LHCN-M2 (cell line): ENCODE measurements around the gene CEND1. TPM values are rescaled to one million over a fixed set of nuclear protein-coding genes. Genes with fewer than 3 reads are reported as not detected.

ENCODE experiments used
- DNase-seq: peaks from one replicate; pipeline ENCODE4 v3.0.0-alpha.2; 2012; ENCODE audit warnings: low read depth
- total RNA-seq: library from RNA; depleted of rRNA; stranded (reverse); fragments of >200 nt; gene quantifications from 2 replicates; pipeline ENCODE4 v1.2.3, GENCODE V29; 2014

Gene CEND1
- total RNA-seq, 1 experiment from 2014 or later = 3.5 TPM

DNA sequence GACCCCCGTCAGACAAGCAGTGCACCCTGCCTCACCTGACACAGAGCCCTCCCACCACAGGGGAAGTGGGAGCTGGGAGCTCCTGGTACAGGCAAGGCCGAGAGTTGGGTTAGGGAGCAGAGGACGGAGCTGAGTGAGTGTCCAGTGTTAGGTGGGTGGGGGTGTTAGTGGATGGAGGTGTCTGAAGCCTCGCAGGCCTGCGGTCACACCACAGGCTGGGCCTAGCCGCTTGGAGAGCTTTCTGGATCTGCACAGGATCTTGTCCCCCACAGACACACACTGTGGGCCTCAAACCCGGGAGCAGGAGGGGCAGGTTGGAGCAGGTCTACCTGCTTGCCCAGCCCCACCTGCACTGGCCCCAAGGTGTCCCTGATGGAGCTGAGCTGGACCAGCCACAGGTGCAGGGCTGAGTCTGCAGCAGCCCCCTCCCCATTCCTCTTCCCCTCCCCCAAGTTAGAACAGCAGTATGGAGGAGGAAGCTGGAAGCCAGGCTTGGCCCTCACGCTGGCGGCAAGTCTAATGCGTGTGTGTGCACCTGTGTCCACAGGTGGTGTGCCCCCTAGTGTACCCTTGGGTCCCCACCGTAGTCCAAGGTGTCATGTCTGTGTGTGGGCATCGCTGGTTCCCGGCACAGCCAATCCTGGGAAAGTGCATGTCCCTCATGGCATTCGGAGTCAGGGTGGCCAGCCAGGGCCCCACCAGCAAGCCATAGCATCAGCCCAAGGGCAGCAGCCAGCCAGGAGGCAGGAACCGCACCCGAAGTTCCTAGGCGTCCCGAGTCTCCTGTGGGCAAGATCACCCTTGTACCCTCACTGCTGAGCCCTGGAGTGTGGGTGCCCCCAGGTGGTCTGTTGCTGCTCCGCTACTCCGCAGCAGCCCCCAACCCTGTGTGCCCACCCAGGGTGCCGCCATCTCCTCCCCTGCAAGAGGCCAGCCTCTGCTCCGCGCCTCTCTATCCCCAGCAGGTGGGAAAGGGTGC, 10.6 kb downstream of the CEND1 start:
- no peak for DNase-seq

DNA sequence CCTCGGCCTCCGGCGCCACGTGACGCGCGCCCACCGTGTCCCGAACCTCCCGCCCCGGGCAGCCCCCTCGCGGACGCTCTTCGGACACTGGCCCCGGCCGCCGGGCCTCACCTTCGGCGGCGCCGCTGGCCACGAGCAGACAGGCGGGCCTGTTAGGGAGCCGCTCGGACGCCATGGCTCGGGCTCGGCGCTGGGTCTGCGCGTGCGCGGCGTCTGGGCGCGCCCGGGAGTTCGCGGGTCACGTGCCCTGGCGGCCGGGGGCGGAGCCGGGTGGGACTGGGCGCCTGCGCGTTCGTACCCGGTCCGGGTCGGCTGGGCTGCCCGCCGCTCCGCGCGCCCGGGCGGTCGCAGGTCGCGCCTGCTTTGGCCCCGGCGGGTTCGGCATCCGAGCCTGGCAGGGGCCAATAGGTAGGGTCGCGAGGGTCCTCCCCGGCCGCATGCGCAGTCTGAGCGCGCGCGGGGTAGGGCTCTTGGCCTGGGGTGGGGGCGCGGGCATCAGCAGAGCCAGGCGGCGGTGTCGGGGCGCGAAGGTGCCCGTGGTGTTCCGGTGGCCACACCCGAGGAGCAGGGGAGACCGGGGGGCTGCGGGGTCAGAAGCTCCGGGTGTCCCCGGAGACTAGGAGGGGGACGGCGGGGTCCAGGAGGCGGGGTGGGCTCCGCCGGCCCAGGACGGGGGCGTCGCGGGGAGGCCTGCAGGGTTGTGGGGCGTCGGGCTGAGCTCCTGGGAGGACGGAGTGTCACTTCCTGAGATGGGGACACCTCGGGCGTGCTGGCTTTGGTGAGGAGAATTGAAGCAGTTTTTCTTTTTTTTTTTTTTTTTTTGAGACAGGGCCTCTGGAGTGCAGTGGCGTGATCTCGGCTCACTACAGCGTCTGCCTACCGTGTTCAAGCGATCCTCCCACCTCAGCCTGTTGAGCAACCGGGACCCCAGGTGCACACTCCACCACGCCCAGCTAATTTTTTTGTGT, 12.3 kb downstream of the CEND1 start, which contains the start of gene GATD1:
Gene GATD1 (minus strand): TSS at position 200 of the 968 bp plus-strand sequence. CDS start 25 bp downstream, at position 175.
- peak; percentile 81 for DNase-seq

DNA sequence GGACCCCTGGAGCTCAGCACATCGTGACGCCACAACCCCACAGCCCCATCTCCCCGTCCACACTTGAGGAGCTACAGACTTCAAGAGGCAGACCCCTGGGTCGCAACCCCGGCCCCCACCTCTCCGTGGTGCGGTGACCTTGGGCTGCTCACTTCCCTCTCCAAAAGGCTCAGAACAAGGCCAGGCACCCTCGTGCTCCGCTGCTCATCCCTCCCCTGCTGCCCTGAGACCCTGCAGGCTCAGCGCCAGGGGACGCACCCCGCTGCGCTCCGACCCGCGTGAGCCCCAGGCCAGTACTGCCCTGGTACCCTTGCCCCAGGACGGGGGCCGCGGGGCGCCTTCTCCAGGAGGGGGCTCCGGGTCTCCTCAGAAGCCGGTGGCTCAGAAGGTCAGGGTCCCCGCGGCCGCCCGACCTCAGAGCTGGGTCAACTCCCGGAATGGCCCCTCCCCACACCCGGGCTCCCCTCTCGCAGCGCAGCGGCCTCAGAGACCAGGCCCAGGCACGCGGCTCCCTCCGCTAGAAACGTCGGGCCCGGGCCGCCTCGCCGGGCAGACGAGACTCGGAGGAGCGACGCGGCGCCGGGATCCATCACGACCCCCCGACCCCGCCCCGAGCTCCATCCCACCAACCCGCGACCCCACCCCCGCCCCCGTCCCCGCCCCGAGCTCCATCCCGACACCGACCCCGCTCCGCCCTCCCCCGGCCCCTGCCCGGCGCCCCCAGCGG, 13.2 kb downstream of the CEND1 start:
- no peak for DNase-seq

DNA sequence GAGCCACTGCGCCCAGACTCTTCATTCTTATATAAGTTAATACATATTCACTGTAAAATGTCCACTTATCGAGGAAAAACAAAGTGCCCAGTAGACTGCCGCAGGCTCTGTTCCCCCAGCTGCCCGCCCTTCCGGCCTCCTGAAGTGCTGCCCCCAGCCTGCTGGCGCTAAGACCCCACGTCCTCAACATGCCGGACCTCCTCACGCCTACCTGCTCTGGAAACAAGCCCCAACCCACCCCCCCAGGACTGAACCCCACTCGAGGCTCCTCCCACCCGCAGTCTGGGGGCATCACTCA, 13.7 kb downstream of the CEND1 start:
- DNase-seq = no peak

DNA sequence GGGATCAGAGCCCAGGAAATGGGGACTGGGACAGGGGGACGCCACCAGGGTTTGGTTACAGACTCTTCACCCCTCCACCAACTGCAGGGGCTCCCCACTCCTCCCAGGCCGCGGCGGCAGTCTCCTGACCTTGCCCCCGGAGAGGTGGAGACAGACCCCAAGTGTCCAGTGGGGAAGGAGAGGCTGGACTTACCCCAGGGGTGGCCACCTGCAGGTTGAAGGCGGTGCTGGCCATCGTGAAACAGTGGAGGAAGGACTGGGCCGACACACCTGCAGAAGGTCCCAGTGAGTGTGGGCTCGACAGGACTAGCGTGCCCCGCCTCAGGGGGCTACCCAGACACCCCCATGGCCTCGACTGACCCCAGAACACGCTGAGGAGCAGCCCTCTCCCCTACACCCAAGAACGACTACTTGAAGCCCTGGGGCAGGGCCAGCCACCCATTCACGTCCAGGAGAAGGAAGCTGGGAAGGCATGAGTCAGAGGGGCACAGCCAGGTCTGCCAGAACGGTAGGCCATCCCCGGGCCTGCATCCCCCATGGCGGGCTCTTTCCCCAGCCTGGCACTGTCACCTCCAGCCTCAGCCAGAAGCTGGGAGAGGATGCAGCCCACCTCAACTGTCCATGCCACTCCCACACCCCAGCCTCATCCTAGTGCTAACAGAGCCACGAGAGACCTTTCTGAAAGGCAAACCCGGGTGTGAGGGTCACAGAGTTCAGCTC, 14.9 kb downstream of the CEND1 start:
- no peak for DNase-seq

DNA sequence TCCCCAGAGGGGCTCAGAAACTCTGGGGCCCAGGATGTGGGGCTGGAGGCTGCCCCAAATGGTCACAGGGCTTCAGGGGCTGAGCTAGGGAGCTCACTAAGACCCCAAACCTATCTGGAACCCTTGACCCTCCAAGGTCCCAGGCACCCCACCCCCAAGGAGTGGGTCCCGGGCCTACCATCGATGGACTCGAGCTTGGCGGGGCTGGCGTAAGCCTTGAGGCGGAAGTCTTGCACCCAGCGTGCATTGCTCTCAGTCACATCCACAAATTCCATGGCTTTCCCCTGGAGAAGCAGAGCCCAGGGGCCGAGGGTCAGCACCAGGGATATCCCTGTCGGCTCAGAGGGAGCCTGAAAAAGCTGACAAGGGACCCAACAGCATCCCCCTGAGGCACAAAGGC, 16.1 kb downstream of the CEND1 start:
- DNase-seq = no peak

DNA sequence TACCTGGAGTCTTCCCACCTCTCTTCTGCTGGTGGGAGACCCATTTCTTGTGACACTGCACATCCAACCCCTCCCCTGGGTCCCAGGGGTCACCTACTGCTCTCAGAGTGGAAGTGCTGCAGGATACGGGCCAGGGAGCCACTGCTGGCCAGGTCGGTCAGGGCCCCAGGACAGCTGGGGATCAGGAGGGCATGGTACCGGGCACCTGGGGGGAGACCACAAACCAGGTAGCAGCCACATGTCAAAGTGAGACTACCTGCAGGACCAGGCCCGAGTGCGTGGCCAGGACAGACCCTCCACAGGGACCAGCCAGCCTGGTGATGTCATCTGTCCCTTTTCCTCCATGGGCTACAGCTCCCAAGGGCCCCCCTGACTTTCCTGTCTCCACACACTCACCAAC, 16.5 kb downstream of the CEND1 start:
- DNase-seq = no peak

DNA sequence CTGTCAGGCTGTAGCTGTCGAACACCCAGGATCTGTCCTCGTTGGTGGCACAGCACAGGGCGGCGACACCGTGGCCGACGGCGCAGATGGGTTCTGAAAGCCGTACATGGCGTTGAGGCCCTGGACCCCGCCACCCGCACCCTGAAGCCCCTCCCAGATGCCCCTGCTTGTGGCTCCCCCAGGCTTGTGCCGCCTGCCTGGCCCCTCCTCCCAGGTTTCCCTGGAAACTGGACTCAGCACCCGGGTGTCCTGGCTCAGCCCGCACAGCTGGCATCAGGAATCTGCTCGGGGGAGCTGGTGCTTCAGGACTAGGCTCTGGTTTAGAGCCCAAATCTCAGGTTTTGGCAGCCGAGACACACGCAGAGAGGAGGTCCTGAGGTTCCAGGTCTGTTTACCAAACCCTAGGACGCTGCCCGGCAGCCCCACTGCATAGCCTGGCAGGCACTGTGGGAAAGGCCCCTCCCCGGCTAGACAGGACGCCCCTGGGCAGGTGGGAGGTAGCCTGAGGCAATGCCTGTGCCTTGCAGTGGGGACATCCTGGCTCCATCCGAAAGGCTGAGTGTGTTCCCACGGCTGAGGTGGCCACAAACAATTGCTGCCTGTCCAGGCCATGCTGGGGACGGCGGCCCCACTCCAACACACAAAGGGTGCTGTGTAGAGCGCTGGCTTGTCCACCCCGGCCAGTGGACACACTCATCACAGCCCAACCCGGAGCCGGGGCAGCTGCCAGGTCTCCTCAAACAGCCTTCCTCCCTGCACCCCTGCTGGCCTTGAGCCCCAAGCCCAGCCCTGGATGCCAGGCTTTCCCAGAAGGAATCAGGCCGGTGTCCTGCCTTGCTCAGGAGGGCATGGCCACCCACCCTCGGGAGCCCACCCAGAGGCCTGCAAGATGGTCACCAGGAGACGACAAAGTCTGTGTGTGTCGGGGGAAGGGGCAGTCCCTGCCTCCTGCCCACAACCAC, 17.2 kb downstream of the CEND1 start:
- DNase-seq = no peak

DNA sequence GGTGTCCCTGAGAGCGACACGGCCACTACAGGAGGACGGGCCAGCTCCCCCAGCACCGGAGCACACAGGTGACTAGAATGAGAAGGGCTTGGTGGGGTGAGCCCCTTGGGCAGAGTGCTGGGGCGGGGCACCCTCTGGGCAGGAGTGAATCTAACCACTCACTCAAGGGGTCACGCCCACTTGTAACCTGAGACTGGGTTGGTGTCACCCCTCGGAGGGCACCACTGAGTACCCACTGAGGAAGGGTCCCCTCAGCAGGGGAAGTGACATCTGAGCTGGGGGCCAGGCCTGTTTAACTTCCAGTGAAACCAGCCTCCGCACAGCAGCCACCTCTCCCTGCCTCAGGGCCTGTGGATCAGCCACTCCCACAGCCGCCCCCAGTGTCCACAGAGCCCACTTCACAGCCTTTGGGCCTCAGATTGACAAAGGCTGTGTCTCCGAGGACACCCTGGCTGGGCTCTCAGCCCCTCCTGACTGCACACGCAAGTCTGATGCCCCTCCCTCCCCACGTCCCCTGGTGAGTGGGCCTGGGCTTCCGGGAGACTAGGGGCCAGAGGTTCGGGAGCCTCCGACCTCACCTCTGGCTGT, 18.2 kb downstream of the CEND1 start:
- DNase-seq = no peak

DNA sequence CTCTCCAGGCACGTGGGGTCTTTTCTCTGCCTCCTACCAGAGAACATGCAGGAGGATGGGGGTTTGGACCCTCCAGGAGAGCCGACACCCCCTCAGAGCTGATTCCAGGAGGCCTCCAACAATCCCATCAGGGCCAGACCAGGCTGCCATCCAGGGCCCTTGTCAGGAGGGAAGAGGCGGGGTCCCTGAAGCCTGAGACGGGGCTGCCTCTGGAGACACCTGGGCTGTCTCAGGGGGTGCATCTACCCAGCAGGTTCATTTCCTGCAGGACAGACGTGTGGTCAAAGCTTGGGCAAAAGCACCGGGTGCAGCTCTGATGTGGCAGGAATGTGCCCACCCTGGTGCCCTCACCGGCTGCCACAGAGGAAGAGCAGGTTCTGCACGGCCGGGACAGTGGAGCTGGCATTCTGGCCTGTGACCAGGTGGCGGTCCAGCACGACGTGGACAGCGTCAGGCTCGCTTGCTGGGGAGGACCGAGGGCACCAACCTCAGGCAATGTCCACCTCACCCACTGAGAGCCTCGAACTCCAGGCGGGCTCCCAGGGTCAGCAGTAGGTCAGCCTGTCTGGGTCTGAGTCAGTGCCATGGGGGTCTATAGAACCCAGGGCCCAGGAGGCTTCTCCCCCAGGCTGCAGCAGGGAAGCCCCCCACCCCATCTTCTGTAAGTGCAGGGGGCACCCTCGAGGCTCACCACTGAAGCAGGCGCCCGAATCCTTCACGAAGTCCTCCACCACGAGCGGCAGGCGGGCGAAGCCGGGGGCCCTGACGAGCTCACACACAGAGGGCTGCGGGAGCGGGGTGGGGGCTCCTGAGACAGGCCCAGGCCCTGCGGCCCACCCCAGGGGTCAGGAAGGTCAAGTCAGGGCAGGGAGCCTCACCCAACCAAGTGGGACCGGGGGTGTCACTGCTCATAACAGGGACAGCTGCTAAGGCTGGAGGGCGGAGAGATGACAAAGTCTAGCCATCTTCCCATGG, 19.0 kb downstream of the CEND1 start:
- DNase-seq = no peak

DNA sequence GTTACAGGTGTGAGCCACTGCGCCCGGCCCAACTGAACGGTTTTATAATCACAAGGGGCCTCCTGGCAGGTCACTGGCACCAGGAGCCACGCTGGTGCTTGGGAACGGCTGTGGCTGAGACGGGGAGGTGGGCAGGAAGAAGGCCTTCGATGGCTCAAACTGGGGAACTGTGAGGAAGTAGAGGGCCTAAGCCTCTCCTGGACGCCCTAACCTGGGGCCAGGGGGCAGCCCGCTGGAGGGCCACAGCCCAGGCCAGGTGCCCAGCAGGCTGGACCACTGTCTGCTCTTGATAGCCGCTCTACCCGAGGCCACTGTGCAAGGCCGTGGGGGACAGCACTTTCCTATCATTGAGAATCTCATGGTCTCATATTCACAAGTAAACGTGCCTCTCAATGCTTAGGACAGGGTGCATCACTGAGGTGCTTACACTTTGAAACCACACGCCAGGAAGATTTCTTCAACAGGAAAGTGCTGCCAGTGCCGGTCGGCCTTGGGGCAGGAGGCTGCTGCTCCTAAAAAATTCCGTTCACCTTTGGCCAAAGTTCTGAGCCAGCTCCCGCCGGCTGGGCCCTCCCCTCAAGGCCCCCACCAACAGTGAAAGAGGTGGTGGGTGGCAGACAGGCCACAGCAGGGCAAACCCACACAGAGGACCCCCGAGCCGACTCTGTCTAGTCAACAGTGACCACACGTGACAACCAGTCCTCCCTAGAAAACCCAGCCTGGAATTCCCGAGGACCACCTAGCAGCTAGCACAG, 19.8 kb downstream of the CEND1 start:
- no peak for DNase-seq

DNA sequence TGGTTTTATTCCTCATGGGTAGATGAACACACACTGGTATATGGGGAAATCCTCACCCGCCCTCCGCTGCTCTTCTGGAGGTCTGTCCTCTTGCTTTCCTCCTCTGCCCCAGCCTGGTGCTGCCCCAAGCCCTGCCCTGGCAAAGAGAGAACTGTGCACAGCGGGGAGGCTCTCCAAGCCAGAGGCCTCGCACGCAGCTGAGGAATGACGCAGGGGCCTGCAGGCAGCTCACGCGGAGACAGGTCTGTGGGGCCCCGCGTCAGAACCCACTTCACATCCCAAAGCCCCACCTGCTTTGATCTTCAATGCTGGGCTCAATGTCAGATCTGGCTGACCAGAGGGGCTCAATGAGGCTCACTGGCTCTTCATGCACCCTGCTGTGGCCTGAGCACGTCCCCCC, 22.7 kb downstream of the CEND1 start:
- no peak for DNase-seq

DNA sequence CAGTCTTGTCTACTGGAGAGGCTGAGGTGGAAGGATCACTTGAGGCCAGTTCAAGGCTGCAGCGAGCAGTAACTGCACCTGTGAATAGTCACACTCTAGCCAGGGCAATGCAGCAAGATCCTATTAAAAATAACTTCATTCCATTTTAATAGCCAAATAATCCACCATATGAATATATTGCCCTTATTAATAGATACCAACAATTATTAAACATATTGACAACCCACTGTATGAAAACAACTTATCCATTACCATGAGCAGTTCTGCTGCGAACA, 23.0 kb downstream of the CEND1 start:
- DNase-seq = no peak

DNA sequence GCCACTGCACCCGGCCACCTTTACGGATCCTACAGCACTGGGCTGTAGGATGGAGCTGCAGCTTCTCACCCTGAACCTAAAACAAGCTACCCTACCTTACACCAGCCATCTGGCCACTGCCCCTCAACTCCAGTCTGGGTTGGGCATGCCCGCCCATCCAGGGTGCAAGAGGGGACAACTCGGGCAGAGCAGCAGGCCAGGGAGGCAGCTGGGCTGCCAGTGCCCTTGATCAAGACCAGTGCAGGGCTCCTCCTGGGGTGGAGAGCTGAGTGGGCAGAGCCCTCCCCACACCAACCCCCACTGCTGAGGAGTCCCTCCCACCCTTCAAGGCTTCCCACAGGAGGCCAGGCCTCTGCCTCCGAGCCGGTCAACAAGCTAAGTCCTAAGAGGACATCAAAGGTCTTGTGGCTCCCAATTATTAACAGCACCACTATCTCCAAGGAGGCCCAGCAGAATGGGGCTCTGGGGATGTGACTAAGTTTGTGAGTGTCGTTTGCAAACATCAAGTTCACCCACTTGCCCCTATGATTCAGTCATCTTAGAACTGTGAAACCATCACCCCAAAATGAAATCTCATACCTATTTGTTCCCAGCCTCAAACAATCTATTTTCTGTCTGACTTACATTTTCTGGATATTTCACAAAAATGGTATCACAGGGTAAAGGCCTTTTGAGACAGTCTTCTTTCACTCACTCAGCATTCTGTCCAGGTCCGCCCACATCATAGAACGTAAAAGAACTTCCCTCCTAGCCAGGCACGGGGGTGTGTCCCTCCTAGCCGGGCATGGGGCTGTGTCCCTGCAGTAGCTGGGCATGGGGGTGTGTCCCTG, 23.6 kb downstream of the CEND1 start:
- no peak for DNase-seq

DNA sequence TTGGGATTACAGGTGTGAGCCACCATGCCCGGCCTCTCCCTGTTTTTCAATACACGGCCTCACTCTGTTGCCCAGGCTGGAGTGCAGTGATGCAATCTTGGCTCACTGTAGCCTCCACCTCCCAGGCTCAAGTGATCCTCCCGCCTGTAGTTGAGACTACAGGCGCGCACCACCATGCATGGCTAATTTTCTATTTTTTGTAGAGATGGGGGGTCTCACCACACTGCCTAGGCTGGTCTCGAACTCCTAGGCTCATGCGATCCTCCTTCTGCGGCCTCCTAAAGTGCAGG, 24.1 kb downstream of the CEND1 start:
- DNase-seq = no peak

DNA sequence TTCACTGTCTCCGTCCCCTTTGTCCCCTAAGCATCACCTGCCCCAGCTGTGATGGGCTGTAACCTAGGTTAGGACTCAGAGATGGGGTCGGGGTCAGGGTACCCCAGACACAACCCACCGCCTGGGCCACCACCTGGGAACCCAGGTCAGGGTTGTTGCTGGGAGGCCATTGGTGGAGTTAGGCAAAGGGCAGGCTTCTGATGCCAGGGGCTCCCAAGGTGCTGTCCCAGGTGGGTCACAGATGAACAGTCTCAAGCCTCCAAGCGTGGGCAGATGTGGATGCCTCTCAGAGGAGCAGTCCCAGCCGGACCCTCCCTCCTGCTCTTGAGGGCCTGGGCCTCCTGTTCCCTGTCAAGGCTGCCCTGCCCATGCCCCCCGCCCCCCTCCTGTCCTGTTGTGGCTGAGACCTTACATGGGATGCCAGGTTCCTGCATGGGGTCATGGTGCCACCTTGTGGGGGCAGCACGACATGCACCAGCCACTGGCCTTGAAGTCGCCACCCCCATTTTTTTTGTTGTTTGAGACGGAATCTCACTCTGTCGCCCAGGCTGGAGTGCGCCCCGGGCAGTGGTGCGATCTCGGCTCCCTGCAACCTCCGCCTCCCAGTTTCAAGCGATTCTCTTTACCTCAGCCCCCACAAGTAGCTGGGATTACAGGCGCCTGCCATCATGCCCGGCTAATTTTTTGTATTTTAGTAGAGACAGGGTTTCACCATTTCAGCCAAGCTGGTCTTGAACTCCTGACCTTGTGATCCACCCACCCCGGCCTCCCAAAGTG, 24.7 kb downstream of the CEND1 start:
- peak; percentile 44 for DNase-seq
